Stimulated activated CD4-positive, alpha-beta T cell treated with anti-CD3 and anti-CD28 coated beads, Interleukin-15, amount 100 ng/mL, for 1 hour (primary cell): ENCODE results near the gene PAIP1.
"Not testable (repeated sequence)": the region's sequence is repeated elsewhere in the genome, so short reads cannot be mapped to it uniquely, and the experiment has no call there.

Source experiments
- DNase-seq, 2 donors: peaks; one replicate each; pipeline ENCODE4 v3.0.0-alpha.2; 2020; ENCODE audit warnings: low read depth in 1 of 2, low spot score in 1 of 2

PAIP1 gene

GRCh38 chr5:43572357-43572756 lies 15.5 kb upstream of the PAIP1 start:
- DNase-seq: no peak

- DNase-seq: no peak
Measured at GRCh38 chr5:43571237-43571636, 14.4 kb upstream of the PAIP1 start.

GRCh38 chr5:43570450-43571158 lies 13.7 kb upstream of the PAIP1 start:
- no peak for DNase-seq

DNA sequence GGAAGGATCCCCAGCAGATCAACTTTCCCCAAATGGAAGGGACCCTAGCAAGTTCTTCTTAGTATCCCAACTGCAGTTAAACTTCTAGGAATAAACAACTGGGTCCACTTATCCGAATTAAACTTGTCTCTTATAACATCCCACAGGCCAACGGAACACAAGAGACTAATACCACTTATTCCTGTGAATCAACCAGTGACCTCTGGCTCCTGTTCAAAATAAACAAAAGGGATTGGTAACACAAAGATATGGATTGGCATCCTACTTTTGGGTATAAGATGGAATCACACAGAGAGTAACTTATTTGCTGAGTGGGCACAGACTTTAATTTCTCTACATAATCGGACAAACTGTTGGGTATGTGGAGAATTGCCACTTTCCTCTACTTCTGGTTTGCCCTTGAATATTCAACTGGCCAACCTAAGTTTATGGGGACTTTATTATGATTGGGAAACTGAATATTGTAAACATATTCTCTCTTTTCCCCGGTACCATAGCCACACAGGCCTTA lies 12.4 kb upstream of the PAIP1 start:
- DNase-seq: no peak

- DNase-seq: no peak
Measured at GRCh38 chr5:43567967-43568366, 11.1 kb upstream of the PAIP1 start.

- no peak for DNase-seq
Measured at GRCh38 chr5:43565043-43565442, 8.2 kb upstream of the PAIP1 start.

DNA sequence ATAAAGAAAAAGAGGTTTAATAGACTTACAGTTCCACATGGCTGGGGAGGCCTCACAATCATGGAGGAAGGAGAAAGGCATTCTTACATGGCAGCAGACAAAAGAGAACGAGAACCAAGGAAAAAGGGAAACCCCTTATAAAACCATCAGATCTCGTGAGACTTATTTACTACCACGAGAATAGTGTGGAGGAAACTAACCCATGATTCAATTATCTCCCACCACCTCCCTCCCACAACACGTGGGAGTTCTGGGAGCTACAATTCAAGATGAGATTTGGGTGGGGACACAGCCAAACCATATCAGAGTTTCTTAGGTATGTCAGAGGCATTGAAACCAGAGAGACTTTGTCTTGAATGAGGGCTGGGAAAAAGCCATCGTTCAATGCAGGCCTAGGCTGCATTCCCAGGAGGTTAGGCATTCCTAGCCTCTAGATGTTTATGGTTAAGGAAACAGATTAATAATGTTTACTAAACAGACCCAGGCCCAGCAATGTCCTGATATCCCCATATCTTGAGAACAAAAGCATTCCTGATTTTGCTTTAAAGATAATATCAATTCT lies 7.5 kb upstream of the PAIP1 start:
- DNase-seq: no peak

DNA sequence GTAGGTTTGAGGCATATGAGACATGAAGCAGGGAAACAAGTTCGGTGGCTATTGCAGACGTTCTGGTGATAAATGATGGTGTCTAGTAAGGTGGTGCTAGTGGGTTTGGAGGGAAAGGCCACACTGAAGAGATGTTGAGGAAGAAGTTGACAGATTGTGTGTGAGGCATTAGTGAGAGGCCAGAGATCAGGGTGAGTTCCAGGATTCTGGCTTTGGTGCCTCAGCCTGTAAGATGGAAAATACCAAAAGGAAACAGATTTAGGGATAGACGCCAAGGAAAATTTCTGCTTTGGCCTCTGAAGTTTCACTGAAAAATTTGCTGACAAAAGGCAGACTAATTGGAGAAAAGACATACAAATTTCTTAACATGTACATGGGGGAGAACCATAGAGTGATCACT lies 6.4 kb upstream of the PAIP1 start:
- no peak for DNase-seq

DNA sequence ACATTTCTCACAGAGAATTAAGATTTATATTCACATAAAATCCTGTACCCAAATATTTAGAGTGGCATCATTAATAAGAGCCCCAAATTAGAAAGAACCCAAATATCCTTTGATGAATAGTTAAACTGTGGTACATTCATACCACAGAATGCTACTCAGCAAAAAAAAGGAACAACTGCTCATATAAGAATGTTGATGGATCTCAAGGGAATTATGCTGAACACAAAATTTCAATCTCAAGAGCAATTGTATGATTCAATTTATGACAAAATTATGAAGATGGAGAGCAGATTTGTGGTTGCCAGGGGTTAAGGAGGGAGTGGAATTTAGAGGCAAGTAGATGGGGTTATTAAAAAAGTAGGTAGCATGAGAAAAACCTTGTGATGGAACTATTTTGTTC lies 4.5 kb upstream of the PAIP1 start:
- DNase-seq: no peak

DNA sequence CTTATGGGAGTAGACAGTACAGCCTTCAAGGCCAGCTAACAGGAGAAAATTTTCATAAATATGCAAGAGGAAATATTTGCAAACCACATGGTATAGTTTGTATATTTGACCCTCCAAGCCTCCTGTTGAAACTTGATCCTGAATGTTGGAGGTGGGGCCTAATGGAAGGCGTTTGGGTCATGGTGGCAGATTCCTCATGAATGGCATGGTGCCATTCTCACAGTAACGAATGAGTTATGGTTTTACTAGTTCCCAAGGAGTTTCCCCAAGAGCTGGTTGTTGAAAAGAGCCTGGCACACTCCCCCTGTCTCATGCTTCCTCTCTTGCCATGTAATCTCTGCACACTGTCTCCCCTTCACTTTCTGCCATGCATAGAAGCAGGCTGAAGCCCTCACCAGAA lies 3.3 kb upstream of the PAIP1 start:
- no peak for DNase-seq

DNA sequence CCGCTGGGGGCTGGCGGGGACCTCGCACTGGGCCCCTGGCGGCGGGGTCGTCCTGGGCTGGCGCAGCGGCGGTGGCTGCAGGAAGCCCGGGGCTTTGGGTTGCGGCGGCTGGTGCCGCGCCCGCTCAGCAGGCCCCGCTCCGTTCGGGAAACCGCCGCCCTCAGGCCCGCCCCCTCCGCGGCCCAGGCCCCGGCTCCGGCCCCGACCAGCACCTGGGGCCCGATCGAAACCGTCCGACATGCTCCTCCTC lies 345 bp downstream of the PAIP1 start:
- DNase-seq: not testable (repeated sequence)

DNA sequence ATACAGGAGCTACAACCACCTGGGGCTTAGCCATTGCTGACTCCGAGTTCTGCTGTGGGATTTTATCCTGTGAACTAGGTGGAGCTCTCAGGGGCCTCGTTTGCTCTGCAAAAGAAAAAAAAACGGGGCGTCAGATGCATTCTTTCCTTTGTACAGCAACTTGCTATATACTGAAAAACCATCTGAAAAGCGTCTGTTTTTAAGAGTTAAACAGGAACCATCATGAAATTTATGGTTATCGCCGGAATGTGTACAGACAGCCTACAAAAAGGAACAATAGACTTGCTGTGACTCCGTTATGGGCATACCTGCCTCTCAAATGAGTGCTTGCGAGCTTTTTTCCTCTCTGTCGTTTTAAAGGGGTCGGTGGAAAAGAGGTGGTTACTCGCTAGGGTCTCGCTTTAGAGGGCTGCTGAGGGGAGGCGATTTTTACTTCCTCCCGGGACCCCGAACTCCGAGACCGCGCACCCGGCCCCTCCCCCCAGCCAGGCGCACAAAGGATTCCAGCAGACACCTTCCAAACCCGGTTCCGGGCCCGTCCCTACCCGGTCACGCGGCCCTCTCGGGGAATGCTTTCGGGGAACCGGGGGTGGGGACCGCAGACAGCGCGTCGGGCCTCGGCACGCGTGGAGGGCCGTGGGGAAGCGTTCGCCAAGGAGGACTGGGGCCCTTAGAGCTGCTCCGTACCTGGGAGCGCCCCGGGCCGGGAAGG lies 826 bp downstream of the PAIP1 start:
- DNase-seq: peak; percentile 13 to 33

DNA sequence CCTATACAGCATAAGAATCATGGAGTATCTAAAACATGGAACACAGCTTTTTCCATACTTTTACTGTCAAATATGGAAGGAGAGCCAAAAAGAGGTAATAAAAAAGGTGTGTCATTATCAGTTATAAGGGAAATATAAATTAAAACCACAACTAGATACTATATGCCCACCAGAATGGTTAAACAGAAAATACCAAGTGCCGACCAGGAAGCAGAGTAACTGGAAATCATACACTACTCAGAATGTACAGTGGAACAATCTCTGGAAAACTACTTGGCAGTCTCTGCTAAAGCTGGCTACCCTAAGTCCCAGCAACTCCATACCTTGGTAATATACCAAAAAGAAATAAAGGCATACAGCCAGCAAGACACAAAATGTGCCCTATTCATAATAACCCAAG lies 2.4 kb downstream of the PAIP1 start:
- no peak for DNase-seq

DNA sequence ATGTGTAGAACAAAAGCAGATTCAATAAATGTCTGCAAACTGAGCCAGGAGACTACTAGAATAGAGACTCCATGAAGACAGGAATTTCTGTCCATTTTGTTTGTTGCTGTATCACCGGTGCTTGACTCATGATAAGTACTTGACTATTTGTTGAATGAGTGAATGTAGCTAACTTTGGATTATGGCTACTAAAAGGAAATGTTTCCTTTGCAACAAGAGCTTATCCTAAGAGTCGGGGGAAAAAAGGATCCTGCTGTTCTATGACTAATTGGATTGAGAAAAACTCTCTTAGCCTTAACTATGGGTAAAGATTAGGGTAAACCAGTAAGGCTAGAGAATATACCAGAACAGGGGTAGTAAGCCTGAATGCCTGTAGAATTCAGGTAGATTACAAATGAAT lies 3.5 kb downstream of the PAIP1 start:
- DNase-seq: no peak

DNA sequence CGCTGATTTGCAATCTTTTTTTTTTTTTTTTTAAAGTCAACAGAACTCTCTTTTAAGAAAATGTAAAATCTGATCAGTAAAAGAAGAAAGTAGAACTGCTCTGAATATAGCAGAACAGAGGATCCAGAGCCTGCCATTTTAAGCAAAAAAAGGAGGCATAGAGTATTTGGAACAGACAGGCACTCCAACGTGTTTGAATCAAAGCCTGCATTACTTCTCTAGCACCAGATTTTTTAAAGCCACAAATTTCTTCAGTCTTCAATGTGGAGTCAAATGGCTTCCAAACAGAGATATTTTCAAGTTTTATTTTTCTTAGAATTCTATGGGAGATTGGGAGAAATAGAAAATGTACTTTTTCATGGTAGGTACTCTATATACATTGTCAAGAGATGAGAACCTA lies 5.1 kb downstream of the PAIP1 start:
- no peak for DNase-seq

GRCh38 chr5:43549272-43549671 lies 7.6 kb downstream of the PAIP1 start:
- DNase-seq: not testable (repeated sequence)

- DNase-seq: no peak
Measured at GRCh38 chr5:43548358-43548757, 8.5 kb downstream of the PAIP1 start.

- DNase-seq: no peak
Measured at GRCh38 chr5:43547532-43547931, 9.3 kb downstream of the PAIP1 start.

- no peak for DNase-seq
Measured at GRCh38 chr5:43543434-43543833, 13.4 kb downstream of the PAIP1 start.

GRCh38 chr5:43540746-43541145 lies 16.1 kb downstream of the PAIP1 start:
- DNase-seq: no peak

GRCh38 chr5:43536972-43537371 lies 19.9 kb downstream of the PAIP1 start:
- no peak for DNase-seq

DNA sequence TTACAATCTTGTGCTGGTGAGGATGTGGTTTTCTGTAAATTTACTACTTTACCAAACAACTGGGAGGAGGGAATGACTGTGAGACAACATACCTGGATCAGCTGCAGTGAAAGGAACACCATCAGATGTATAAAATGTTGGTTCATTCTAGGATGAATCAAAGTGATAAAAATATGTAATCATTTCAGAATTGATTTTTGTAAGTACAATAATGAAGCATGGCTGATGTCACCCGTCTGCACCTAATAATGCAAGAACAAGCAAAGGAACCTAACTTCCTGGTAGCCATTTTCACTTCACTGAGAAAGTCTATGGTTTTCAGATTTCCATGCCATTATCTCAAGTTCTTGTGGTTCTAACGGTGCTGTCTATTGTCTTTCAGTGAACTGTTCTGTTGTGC lies 23.2 kb downstream of the PAIP1 start:
- DNase-seq: no peak

- DNase-seq: no peak
Measured at GRCh38 chr5:43530648-43531047, 26.2 kb downstream of the PAIP1 start.
